Fibroblast of pulmonary artery (primary cell): ENCODE results near the gene PIGN.
A peak's percentile ranks its signal among the peaks of the same experiment; 100 is the strongest.
"Not testable (repeated sequence)": the region's sequence is repeated elsewhere in the genome, so short reads cannot be mapped to it uniquely, and the experiment has no call there.

Experiments
- DNase-seq: peaks from one replicate; pipeline ENCODE4 v3.0.0-alpha.2; 2010; ENCODE audit warnings: low read depth
- H3K4me3 ChIP-seq: replicated peaks from 2 replicates; pipeline ENCODE4 v1.5.1; 2011; ENCODE audit warnings: low read depth, mild to moderate bottlenecking, control low read depth, low read length, moderate library complexity
- TF ChIP-seq, protein P1 (sequence below): IDR thresholded peaks from 2 replicates; pipeline ENCODE4 v1.5.1; 2011; ENCODE audit warnings: mild to moderate bottlenecking, control low read depth, low read length, inconsistent platforms; ENCODE audit errors: missing control alignments

The PIGN gene

DNA sequence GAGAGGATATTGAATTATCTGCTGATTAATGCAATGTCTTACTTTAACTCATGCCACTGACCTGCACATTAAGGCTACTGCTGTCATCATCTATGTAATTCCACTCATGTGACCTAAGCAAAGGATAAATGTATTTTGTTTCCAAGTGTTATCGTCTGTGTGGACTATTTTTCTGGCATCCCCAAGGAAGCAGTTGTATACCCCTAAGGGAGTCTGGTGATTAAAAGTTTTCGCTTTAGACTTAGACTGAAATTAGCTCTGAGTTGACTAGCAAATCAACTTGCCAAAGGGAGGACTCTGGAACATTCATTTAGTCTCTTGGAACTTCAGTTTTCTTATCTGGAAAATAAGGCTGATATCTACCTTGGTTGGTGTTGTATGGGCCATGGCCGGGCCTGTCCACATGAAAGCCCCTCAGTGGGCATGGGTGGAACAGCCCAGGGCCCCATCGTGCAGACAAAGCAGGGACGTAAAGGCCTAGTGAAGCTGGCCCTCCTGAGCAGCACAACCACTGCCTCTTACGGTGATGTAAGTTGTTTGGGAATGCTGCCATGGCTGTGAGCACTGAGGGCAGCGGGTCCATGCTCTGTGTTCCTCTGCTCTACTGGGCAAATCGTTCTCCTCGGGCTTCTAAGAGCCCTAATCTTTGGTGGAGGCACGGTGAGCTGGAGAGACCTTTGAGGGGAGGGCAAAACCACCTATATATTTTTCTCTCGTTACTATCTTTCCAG, 149.7 kb downstream of the PIGN start:
- H3K4me3 ChIP-seq: no peak overlapping the region
- peak; percentile 14 for DNase-seq
- TF ChIP-seq, protein P1, sequence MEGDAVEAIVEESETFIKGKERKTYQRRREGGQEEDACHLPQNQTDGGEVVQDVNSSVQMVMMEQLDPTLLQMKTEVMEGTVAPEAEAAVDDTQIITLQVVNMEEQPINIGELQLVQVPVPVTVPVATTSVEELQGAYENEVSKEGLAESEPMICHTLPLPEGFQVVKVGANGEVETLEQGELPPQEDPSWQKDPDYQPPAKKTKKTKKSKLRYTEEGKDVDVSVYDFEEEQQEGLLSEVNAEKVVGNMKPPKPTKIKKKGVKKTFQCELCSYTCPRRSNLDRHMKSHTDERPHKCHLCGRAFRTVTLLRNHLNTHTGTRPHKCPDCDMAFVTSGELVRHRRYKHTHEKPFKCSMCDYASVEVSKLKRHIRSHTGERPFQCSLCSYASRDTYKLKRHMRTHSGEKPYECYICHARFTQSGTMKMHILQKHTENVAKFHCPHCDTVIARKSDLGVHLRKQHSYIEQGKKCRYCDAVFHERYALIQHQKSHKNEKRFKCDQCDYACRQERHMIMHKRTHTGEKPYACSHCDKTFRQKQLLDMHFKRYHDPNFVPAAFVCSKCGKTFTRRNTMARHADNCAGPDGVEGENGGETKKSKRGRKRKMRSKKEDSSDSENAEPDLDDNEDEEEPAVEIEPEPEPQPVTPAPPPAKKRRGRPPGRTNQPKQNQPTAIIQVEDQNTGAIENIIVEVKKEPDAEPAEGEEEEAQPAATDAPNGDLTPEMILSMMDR: no peak

DNA sequence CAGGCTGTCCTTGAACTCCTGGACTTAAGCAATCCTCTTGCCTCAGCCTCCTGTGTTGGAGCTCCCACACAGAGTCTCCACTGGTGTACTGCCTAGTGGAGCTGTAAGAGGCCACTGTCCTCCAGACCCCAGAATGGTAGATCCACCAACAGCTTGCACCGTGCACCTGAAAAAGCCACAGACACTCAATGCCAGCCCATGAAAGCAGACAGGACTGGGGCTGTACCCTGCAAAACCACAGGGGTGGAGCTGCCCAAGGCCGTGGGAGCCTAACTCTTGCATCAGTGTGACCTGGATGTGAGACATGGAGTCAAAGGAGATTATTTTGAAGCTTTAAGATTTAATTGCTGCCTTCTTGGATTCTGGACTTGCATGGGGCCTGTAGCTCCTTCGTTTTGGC, 152.6 kb downstream of the PIGN start:
- DNase-seq: not testable (repeated sequence)

DNA sequence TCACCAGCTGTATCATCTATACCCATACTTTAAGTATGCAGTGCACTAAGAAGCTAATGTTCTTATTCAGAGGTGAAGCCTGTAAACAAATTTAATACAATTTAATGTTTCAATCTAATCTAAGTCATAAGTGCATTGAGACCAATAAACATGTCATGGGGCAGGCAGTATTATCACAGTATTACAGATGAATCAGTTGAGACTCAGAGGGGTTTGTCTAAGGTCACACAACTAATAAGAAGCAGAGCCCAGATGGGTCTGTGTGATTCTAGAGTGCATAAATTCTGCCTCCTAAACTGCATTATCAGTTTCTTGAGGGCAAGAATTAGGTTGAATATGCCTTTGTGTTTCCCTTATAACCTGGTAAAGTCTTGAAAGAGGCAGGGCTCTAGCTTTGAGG, 153.1 kb downstream of the PIGN start:
- no peak overlapping the region for H3K4me3 ChIP-seq
- DNase-seq: no peak
- TF ChIP-seq, protein P1: no peak

More for the DNA sequence above, 152.6 kb downstream of the PIGN start:
- not testable (repeated sequence) for H3K4me3 ChIP-seq

DNA sequence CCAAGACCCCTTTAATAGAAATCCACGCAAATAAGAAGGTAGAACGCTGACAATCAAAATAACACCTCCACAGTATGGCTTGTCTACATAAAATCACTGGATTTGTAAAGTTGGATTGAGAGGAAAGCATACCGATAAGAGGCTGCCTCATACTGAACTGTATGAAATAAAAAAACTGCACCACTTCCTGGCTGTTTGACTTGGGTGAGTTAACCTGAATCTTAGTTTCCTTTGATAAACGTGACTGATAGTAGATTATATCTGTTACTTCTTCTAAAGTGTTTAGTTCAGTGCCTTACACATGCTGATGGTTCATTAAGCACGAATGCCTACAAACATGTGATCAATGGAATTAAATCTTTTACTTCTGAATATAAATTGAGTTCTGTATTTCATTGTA, 153.6 kb downstream of the PIGN start:
- H3K4me3 ChIP-seq: no peak overlapping the region
- no peak for DNase-seq
- TF ChIP-seq, protein P1: no peak

DNA sequence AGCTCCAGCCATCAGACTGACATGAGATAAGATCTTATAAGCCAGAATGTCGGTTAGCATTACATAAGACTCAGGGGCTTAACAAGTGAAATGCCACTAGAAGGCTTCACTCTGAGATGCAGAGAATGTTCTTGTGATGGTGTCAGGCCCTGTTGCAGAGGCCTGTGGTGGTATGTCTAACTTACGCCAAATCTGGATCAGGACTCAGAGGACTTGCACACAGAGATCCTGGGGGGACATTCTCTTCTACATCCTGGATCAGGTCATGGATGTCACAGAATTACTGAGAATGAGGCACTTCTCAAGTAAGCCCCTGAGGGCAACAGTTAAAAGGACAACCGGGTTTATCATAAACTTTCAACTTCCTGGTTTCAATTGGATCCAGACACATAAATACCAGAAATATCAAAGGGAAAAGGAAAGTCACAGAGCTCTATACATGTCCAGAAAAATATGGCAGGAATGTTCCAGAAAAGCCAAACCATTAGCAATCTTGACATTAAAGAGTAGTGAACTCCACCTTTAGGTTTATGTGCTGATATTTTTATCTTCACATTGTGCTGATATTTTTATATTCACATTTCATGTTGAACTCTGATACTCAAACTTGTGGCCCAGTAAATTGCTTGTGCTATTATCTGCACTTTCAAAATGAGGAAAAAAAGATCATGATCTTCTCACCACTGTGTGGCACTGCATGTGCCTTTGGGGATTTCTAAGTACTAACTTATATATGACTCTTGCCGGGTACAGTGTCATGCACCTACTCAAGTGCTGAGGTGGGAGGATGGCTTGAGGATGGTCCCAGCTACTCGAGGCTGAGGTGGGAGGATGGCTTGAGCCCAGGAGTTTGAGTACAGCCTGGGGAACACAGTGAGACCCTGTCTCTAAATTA, 156.5 kb downstream of the PIGN start:
- peak; percentile 23 for DNase-seq
- H3K4me3 ChIP-seq: no peak overlapping the region
- TF ChIP-seq, protein P1: no peak

DNA sequence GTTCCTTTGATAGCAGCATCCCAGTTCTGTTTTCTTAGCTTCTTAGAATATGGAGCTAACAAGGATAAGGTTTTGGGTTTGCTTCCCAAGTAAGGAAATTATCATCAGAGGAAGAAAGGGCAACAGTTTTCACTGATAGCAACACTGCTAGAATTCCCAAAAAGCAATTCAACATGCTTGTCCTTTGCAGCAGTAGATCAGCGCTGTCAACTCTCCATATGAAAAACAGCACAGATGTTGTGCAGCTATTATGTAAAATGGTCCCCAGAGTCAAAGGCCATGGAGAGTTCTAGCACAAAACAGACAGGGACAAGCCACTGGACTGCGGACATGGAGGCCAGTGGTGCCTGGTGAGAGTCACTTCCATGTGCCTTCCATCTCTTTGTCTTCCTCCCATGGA, 158.1 kb downstream of the PIGN start:
- H3K4me3 ChIP-seq: no peak overlapping the region
- TF ChIP-seq, protein P1: no peak
- no peak for DNase-seq

DNA sequence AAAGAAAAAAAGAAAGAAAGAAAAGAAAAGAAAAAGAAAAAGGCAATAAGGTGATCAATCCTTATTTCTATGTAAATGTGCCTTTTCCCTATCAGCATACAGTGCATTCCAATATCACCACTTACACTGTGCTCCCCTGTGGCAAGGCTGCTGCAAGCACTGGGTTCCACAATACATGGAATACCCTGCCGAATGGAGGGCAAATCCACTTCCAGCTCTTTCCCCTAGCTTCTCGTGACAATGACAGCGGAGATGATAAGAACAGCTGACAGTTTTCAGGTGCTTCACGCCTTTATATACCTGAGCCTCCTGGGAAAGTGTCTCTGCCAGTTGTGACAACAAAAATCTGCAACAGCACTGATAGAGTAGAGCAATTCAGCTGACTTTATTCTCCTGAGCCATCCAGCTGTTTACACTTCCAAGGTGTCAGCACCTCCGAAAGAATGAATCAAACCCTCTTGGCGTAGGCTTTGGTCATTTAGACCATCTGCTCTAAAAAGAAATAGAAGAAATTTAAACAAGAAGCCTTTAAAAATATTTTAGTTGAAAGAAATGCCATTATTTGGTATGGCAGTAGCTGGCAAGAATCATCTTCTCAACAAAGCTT, 158.8 kb downstream of the PIGN start:
- no peak overlapping the region for H3K4me3 ChIP-seq

More for the DNA sequence above, 158.8 kb downstream of the PIGN start:
- TF ChIP-seq, protein P1: no peak
- DNase-seq: no peak
